Hepatocyte (in vitro differentiated cells): ENCODE measurements around the gene AMPD1. TPM values are rescaled to one million over a fixed set of nuclear protein-coding genes. Genes with fewer than 3 reads are reported as not detected.

Source experiments
- DNase-seq: peaks from one replicate; pipeline ENCODE4 v3.0.0-alpha.2; 2016; ENCODE audit warnings: low spot score
- H2AFZ ChIP-seq: fragments of 200-600 bp; sonication (generic); 2 replicates; pipeline ENCODE4 v1.6.0; 2016; ENCODE audit warnings: antibody characterized with exemption, mild to moderate bottlenecking
- H3K27ac ChIP-seq: fragments of 200-600 bp; sonication (generic); 2 replicates; pipeline ENCODE4 v1.5.1; 2016; ENCODE audit warnings: mild to moderate bottlenecking
- H3K27me3 ChIP-seq: fragments of 200-600 bp; sonication (generic); 2 replicates; pipeline ENCODE4 v1.6.1; 2016
- H3K36me3 ChIP-seq: fragments of 200-600 bp; sonication (generic); replicated peaks from 2 replicates; pipeline ENCODE4 v1.5.1; 2016; ENCODE audit warnings: low read depth; ENCODE audit not compliant: insufficient read depth
- H3K4me1 ChIP-seq: fragments of 200-600 bp; sonication (generic); 2 replicates; pipeline ENCODE4 v1.5.1; 2016; ENCODE audit warnings: mild to moderate bottlenecking, moderate library complexity; ENCODE audit not compliant: insufficient read depth
- H3K4me2 ChIP-seq: fragments of 200-600 bp; sonication (generic); 2 replicates; pipeline ENCODE4 v1.6.0; 2016
- H3K4me3 ChIP-seq: fragments of 200-600 bp; sonication (generic); 2 replicates; pipeline ENCODE4 v1.5.1; 2016; ENCODE audit warnings: mild to moderate bottlenecking
- H3K79me2 ChIP-seq: fragments of 200-600 bp; sonication (generic); 2 replicates; pipeline ENCODE4 v1.6.0; 2017; ENCODE audit warnings: mild to moderate bottlenecking
- H3K9me2 ChIP-seq: fragments of 200-600 bp; sonication (generic); replicated peaks from 2 replicates; pipeline ENCODE4 v1.6.0; 2017; ENCODE audit warnings: mild to moderate bottlenecking; ENCODE audit not compliant: insufficient read depth
- H3K9me3 ChIP-seq: fragments of 200-600 bp; sonication (generic); 2 replicates; pipeline ENCODE4 v1.5.1; 2016; ENCODE audit warnings: low read depth, mild to moderate bottlenecking
- H4K20me1 ChIP-seq: fragments of 200-600 bp; sonication (generic); 2 replicates; pipeline ENCODE4 v1.6.0; 2016; ENCODE audit warnings: mild to moderate bottlenecking; ENCODE audit not compliant: insufficient read depth, poor library complexity, severe bottlenecking
- CTCF ChIP-seq: fragments of 200-600 bp; sonication (generic); IDR thresholded peaks from 2 replicates; pipeline ENCODE4 v1.5.1; 2016; ENCODE audit warnings: antibody characterized with exemption, mild to moderate bottlenecking; ENCODE audit not compliant: poor library complexity
- EZH2 ChIP-seq: fragments of 200-600 bp; sonication (generic); IDR thresholded peaks from 2 replicates; pipeline ENCODE4 v1.6.1; 2016; ENCODE audit warnings: antibody characterized with exemption, mild to moderate bottlenecking, borderline replicate concordance
- EZH2phosphoT487 ChIP-seq: fragments of 200-600 bp; sonication (generic); IDR thresholded peaks from one replicate; pipeline ENCODE4 v1.6.1; 2018; ENCODE audit warnings: antibody characterized with exemption, mild to moderate bottlenecking, low read depth, moderate library complexity; ENCODE audit not compliant: unreplicated experiment, severe bottlenecking
- WGBS: methylation state at CpG from one replicate; pipeline ENCODE4 v1.1.6; 2016; ENCODE audit warnings: low lambda C conversion rate; ENCODE audit errors: missing lambda C conversion rate; 5-methylcytosine and 5-hydroxymethylcytosine counted together
- polyA plus RNA-seq: library from polyadenylated mRNA; unstranded; fragments of >200 nt; fragmentation: Nextera tagmentation; extraction: Ambion mirVana; gene quantifications from 2 replicates; pipeline ENCODE4 v1.2.1, GENCODE V29; 2016
- total RNA-seq: library from RNA; depleted of rRNA; stranded (reverse); fragments of >200 nt; gene quantifications from 2 replicates; pipeline ENCODE4 v1.2.3, GENCODE V29; 2014

Gene AMPD1
- total and polyA plus RNA-seq, 2 experiments from 2014 or later: not detected

- H3K4me3 ChIP-seq: no peak overlapping the region
- no peaks in the 10 kb centered on the region for H3K9me3 ChIP-seq
- H3K4me2 ChIP-seq: no peak overlapping the region
- DNase-seq: no peak
- no peaks in the 10 kb centered on the region for H3K36me3 ChIP-seq
- TF ChIP-seq CTCF (no peak), EZH2 (no peak), EZH2phosphoT487 (no peak)
- no peak overlapping the region for H2AFZ ChIP-seq
- H3K27me3 ChIP-seq: no peaks in the 10 kb centered on the region
- H3K9me2 ChIP-seq: no peaks in the 10 kb centered on the region
- H4K20me1 ChIP-seq: no peaks in the 10 kb centered on the region
- WGBS: 60% methylated on average over 2 of the region's 2 CpGs
- no peak overlapping the region for H3K27ac ChIP-seq
- H3K79me2 ChIP-seq: no peaks in the 10 kb centered on the region
- no peaks in the 10 kb centered on the region for H3K4me1 ChIP-seq
These were observed 6.6 kb upstream of the AMPD1 start for GRCh38 chr1:114701931-114702330.

- H3K79me2 ChIP-seq: no peaks in the 10 kb centered on the region
- H3K4me2 ChIP-seq: no peak overlapping the region
- no peaks in the 10 kb centered on the region for H4K20me1 ChIP-seq
- H3K4me1 ChIP-seq: no peaks in the 10 kb centered on the region
- H3K27ac ChIP-seq: no peak overlapping the region
- TF ChIP-seq EZH2phosphoT487 (no peak), EZH2 (no peak), CTCF (no peak)
- no peaks in the 10 kb centered on the region for H3K9me2 ChIP-seq
- no peaks in the 10 kb centered on the region for H3K36me3 ChIP-seq
- no peak overlapping the region for H2AFZ ChIP-seq
- no peak overlapping the region for H3K4me3 ChIP-seq
- H3K9me3 ChIP-seq: no peaks in the 10 kb centered on the region
- H3K27me3 ChIP-seq: no peaks in the 10 kb centered on the region
- DNase-seq: no peak
- WGBS: 61% methylated on average over 4 of the region's 4 CpGs
These were observed 4.8 kb upstream of the AMPD1 start for GRCh38 chr1:114700036-114700600.

GRCh38 chr1:114696810-114697209 is 1.5 kb upstream of the AMPD1 start:
- Histone ChIP-seq H2AFZ (no peak overlapping the region), H3K4me2 (no peak overlapping the region), H4K20me1 (no peaks in the 10 kb centered on the region), H3K4me3 (no peak overlapping the region), H3K27ac (no peak overlapping the region), H3K27me3 (no peaks in the 10 kb centered on the region), H3K9me3 (no peaks in the 10 kb centered on the region), H3K79me2 (no peaks in the 10 kb centered on the region), H3K4me1 (no peaks in the 10 kb centered on the region), H3K36me3 (no peaks in the 10 kb centered on the region), H3K9me2 (no peaks in the 10 kb centered on the region)
- TF ChIP-seq EZH2phosphoT487 (no peak), EZH2 (no peak), CTCF (no peak)
- no peak for DNase-seq
